Hepatocyte (in vitro differentiated cells): Measurements from ENCODE around the gene RBM19. TPM values are rescaled to one million over a fixed set of nuclear protein-coding genes. Genes with fewer than 3 reads are reported as not detected.

ENCODE experiments used
- DNase-seq: peaks from one replicate; pipeline ENCODE4 v3.0.0-alpha.2; 2016; ENCODE audit warnings: low spot score
- H2AFZ ChIP-seq: fragments of 200-600 bp; sonication (generic); 2 replicates; pipeline ENCODE4 v1.6.0; 2016; ENCODE audit warnings: antibody characterized with exemption, mild to moderate bottlenecking
- H3K27ac ChIP-seq: fragments of 200-600 bp; sonication (generic); 2 replicates; pipeline ENCODE4 v1.5.1; 2016; ENCODE audit warnings: mild to moderate bottlenecking
- H3K27me3 ChIP-seq: fragments of 200-600 bp; sonication (generic); 2 replicates; pipeline ENCODE4 v1.6.1; 2016
- H3K36me3 ChIP-seq: fragments of 200-600 bp; sonication (generic); replicated peaks from 2 replicates; pipeline ENCODE4 v1.5.1; 2016; ENCODE audit warnings: low read depth; ENCODE audit not compliant: insufficient read depth
- H3K4me1 ChIP-seq: fragments of 200-600 bp; sonication (generic); 2 replicates; pipeline ENCODE4 v1.5.1; 2016; ENCODE audit warnings: mild to moderate bottlenecking, moderate library complexity; ENCODE audit not compliant: insufficient read depth
- H3K4me2 ChIP-seq: fragments of 200-600 bp; sonication (generic); 2 replicates; pipeline ENCODE4 v1.6.0; 2016
- H3K4me3 ChIP-seq: fragments of 200-600 bp; sonication (generic); 2 replicates; pipeline ENCODE4 v1.5.1; 2016; ENCODE audit warnings: mild to moderate bottlenecking
- H3K79me2 ChIP-seq: fragments of 200-600 bp; sonication (generic); 2 replicates; pipeline ENCODE4 v1.6.0; 2017; ENCODE audit warnings: mild to moderate bottlenecking
- H3K9me2 ChIP-seq: fragments of 200-600 bp; sonication (generic); replicated peaks from 2 replicates; pipeline ENCODE4 v1.6.0; 2017; ENCODE audit warnings: mild to moderate bottlenecking; ENCODE audit not compliant: insufficient read depth
- H3K9me3 ChIP-seq: fragments of 200-600 bp; sonication (generic); 2 replicates; pipeline ENCODE4 v1.5.1; 2016; ENCODE audit warnings: low read depth, mild to moderate bottlenecking
- H4K20me1 ChIP-seq: fragments of 200-600 bp; sonication (generic); 2 replicates; pipeline ENCODE4 v1.6.0; 2016; ENCODE audit warnings: mild to moderate bottlenecking; ENCODE audit not compliant: insufficient read depth, poor library complexity, severe bottlenecking
- CTCF ChIP-seq: fragments of 200-600 bp; sonication (generic); IDR thresholded peaks from 2 replicates; pipeline ENCODE4 v1.5.1; 2016; ENCODE audit warnings: antibody characterized with exemption, mild to moderate bottlenecking; ENCODE audit not compliant: poor library complexity
- EZH2 ChIP-seq: fragments of 200-600 bp; sonication (generic); IDR thresholded peaks from 2 replicates; pipeline ENCODE4 v1.6.1; 2016; ENCODE audit warnings: antibody characterized with exemption, mild to moderate bottlenecking, borderline replicate concordance
- EZH2phosphoT487 ChIP-seq: fragments of 200-600 bp; sonication (generic); IDR thresholded peaks from one replicate; pipeline ENCODE4 v1.6.1; 2018; ENCODE audit warnings: antibody characterized with exemption, mild to moderate bottlenecking, low read depth, moderate library complexity; ENCODE audit not compliant: unreplicated experiment, severe bottlenecking
- WGBS: methylation state at CpG from one replicate; pipeline ENCODE4 v1.1.6; 2016; ENCODE audit warnings: low lambda C conversion rate; ENCODE audit errors: missing lambda C conversion rate; 5-methylcytosine and 5-hydroxymethylcytosine counted together
- polyA plus RNA-seq: library from polyadenylated mRNA; unstranded; fragments of >200 nt; fragmentation: Nextera tagmentation; extraction: Ambion mirVana; gene quantifications from 2 replicates; pipeline ENCODE4 v1.2.1, GENCODE V29; 2016
- total RNA-seq: library from RNA; depleted of rRNA; stranded (reverse); fragments of >200 nt; gene quantifications from 2 replicates; pipeline ENCODE4 v1.2.3, GENCODE V29; 2014

RBM19 gene
- total and polyA plus RNA-seq, 2 experiments from 2014 or later: 14.5 to 16.8 TPM

- no peak overlapping the region for H3K4me2 ChIP-seq
- 73% methylated on average over 8 of the region's 8 CpGs for WGBS
- no peaks in the 10 kb centered on the region for H3K36me3 ChIP-seq
- H4K20me1 ChIP-seq: no peaks in the 10 kb centered on the region
- H3K9me3 ChIP-seq: no peaks in the 10 kb centered on the region
- TF ChIP-seq CTCF (no peak), EZH2 (no peak), EZH2phosphoT487 (no peak)
- no peaks in the 10 kb centered on the region for H3K9me2 ChIP-seq
- DNase-seq: no peak
- H3K27me3 ChIP-seq: no peaks in the 10 kb centered on the region
- no peaks in the 10 kb centered on the region for H3K79me2 ChIP-seq
- no peak overlapping the region for H2AFZ ChIP-seq
- no peak overlapping the region for H3K4me3 ChIP-seq
- no peak overlapping the region for H3K27ac ChIP-seq
- no peaks in the 10 kb centered on the region for H3K4me1 ChIP-seq
Measured at GRCh38 chr12:113858841-113859386, 107.2 kb downstream of the RBM19 start.

GRCh38 chr12:113857371-113857770, 108.8 kb downstream of the RBM19 start:
- H3K36me3 ChIP-seq: no peaks in the 10 kb centered on the region
- no peaks in the 10 kb centered on the region for H3K9me2 ChIP-seq
- no peaks in the 10 kb centered on the region for H3K4me1 ChIP-seq
- no peak overlapping the region for H3K4me2 ChIP-seq
- H3K9me3 ChIP-seq: no peaks in the 10 kb centered on the region
- no peaks in the 10 kb centered on the region for H3K27me3 ChIP-seq
- no peak for DNase-seq
- TF ChIP-seq EZH2 (no peak), EZH2phosphoT487 (no peak), CTCF (no peak)
- no peak overlapping the region for H3K4me3 ChIP-seq
- no peak overlapping the region for H2AFZ ChIP-seq
- H3K79me2 ChIP-seq: no peaks in the 10 kb centered on the region
- H4K20me1 ChIP-seq: no peaks in the 10 kb centered on the region
- WGBS: 96% methylated on average over 12 of the region's 12 CpGs
- no peak overlapping the region for H3K27ac ChIP-seq

- H3K9me2 ChIP-seq: no peaks in the 10 kb centered on the region
- H3K36me3 ChIP-seq: no peaks in the 10 kb centered on the region
- H3K4me3 ChIP-seq: no peak overlapping the region
- H3K27me3 ChIP-seq: no peaks in the 10 kb centered on the region
- no peak for TF ChIP-seq EZH2
- H3K4me1 ChIP-seq: no peaks in the 10 kb centered on the region
- no peaks in the 10 kb centered on the region for H4K20me1 ChIP-seq
- no peak overlapping the region for H3K4me2 ChIP-seq
- H3K27ac ChIP-seq: no peak overlapping the region
- DNase-seq: no peak
- H3K9me3 ChIP-seq: no peaks in the 10 kb centered on the region
- H2AFZ ChIP-seq: no peak overlapping the region
- no peaks in the 10 kb centered on the region for H3K79me2 ChIP-seq
- 80% methylated on average over 7 of the region's 7 CpGs for WGBS
Measured at GRCh38 chr12:113855998-113856397, 110.1 kb downstream of the RBM19 start.

GRCh38 chr12:113854385-113855142, 111.6 kb downstream of the RBM19 start:
- Histone ChIP-seq H3K27me3 (no peaks in the 10 kb centered on the region), H3K36me3 (no peaks in the 10 kb centered on the region), H2AFZ (no peak overlapping the region), H3K27ac (no peak overlapping the region), H3K4me1 (no peaks in the 10 kb centered on the region), H3K4me3 (no peak overlapping the region), H3K9me2 (no peaks in the 10 kb centered on the region), H3K79me2 (no peaks in the 10 kb centered on the region), H3K4me2 (no peak overlapping the region), H3K9me3 (no peaks in the 10 kb centered on the region), H4K20me1 (no peaks in the 10 kb centered on the region)
- 92% methylated on average over 17 of the region's 17 CpGs for WGBS
- DNase-seq: no peak
- TF ChIP-seq EZH2 (no peak), EZH2phosphoT487 (no peak), CTCF (no peak)
